GM12891 (cell line): Measurements from ENCODE around the gene IGF2R.
"Not testable (repeated sequence)": the region's sequence is repeated elsewhere in the genome, so short reads cannot be mapped to it uniquely, and the experiment has no call there.

Experiments
- DNase-seq: peaks from one replicate; pipeline ENCODE4 v3.0.0; 2011; ENCODE audit warnings: low spot score; ENCODE audit not compliant: insufficient read length
- FAIRE-seq: peaks from 2 replicates; lab custom pipeline; 2011; peaks lifted over from hg19 to GRCh38; lab: Jason Lieb, UNC
- PAX5 ChIP-seq: IDR thresholded peaks from 2 replicates; pipeline ENCODE4 v1.6.1; 2011; ENCODE audit warnings: low read length, moderate library complexity, mild to moderate bottlenecking; ENCODE audit not compliant: insufficient read depth, severe bottlenecking
- POLR2A ChIP-seq: IDR thresholded peaks from 2 replicates; pipeline ENCODE4 v1.6.1; 2011; ENCODE audit warnings: low read depth, low read length, control low read depth
- POLR2AphosphoS5 ChIP-seq: IDR thresholded peaks from 2 replicates; pipeline ENCODE4 v1.6.1; 2011; ENCODE audit warnings: low read depth, low read length, control low read depth
- POU2F2 ChIP-seq: IDR thresholded peaks from 2 replicates; pipeline ENCODE4 v1.6.1; 2011; ENCODE audit warnings: low read depth, mild to moderate bottlenecking, control low read depth, low read length, moderate library complexity
- SPI1 ChIP-seq: IDR thresholded peaks from 2 replicates; pipeline ENCODE4 v1.6.1; 2011; ENCODE audit warnings: low read depth, low read length, control low read depth
- TAF1 ChIP-seq: IDR thresholded peaks from 2 replicates; pipeline ENCODE4 v1.6.1; 2011; ENCODE audit warnings: low read depth, low read length, control low read depth

IGF2R gene

GRCh38 chr6:159992366-159992765 is 23.5 kb downstream of the IGF2R start:
- no peak for DNase-seq
- TF ChIP-seq PAX5 = no peak
- TF ChIP-seq POLR2A = no peak
- no peak for TF ChIP-seq SPI1
- no peak for TF ChIP-seq POLR2AphosphoS5
- TF ChIP-seq TAF1 = no peak
- TF ChIP-seq POU2F2 = no peak
- FAIRE-seq = peak; percentile 38

GRCh38 chr6:159995405-159995804 is 26.5 kb downstream of the IGF2R start:
- FAIRE-seq = no peak
- TF ChIP-seq POLR2A (no peak), TAF1 (no peak), PAX5 (no peak), POU2F2 (no peak), POLR2AphosphoS5 (no peak), SPI1 (no peak)
- no peak for DNase-seq

GRCh38 chr6:159996087-159996622 is 27.3 kb downstream of the IGF2R start:
- TF ChIP-seq PAX5 (no peak), POU2F2 (no peak), TAF1 (no peak), POLR2A (no peak), SPI1 (no peak), POLR2AphosphoS5 (no peak)
- DNase-seq (no peak), FAIRE-seq (no peak)

- FAIRE-seq = no peak
- TF ChIP-seq POLR2A = no peak
- TF ChIP-seq SPI1 = no peak
- TF ChIP-seq TAF1 = no peak
- TF ChIP-seq POLR2AphosphoS5 = no peak
- no peak for TF ChIP-seq PAX5
- TF ChIP-seq POU2F2 = no peak
- DNase-seq = no peak
Observed at GRCh38 chr6:159996626-159997497, 28.0 kb downstream of the IGF2R start.

- TF ChIP-seq PAX5 = no peak
- TF ChIP-seq POLR2A = no peak
- DNase-seq = no peak
- FAIRE-seq = no peak
Observed at GRCh38 chr6:159997498-159998101, 28.7 kb downstream of the IGF2R start.

- FAIRE-seq = no peak
- DNase-seq = no peak
- no peak for TF ChIP-seq PAX5
- no peak for TF ChIP-seq TAF1
- TF ChIP-seq POLR2AphosphoS5 = no peak
- TF ChIP-seq POLR2A = no peak
- TF ChIP-seq SPI1 = no peak
- TF ChIP-seq POU2F2 = no peak
Observed at GRCh38 chr6:159998538-159998937, 29.7 kb downstream of the IGF2R start.

GRCh38 chr6:159999240-159999671 is 30.4 kb downstream of the IGF2R start:
- no peak for TF ChIP-seq POU2F2
- TF ChIP-seq PAX5 = no peak
- DNase-seq (no peak), FAIRE-seq (peak; percentile 13)

- TF ChIP-seq POLR2AphosphoS5 (no peak), PAX5 (no peak), POU2F2 (no peak), TAF1 (no peak), SPI1 (no peak), POLR2A (no peak)
- FAIRE-seq (no peak), DNase-seq (no peak)
Observed at GRCh38 chr6:160000280-160000704, 31.4 kb downstream of the IGF2R start.

GRCh38 chr6:160000893-160001427 is 32.1 kb downstream of the IGF2R start:
- not testable (repeated sequence) for DNase-seq, FAIRE-seq

GRCh38 chr6:160002882-160003281 is 34.0 kb downstream of the IGF2R start:
- no peak for TF ChIP-seq POLR2A
- no peak for TF ChIP-seq TAF1
- no peak for TF ChIP-seq SPI1
- TF ChIP-seq POU2F2 = no peak
- TF ChIP-seq POLR2AphosphoS5 = no peak
- no peak for FAIRE-seq

More at GRCh38 chr6:160002882-160003281, 34.0 kb downstream of the IGF2R start:
- no peak for DNase-seq
